GM21447 (cell line): ENCODE measurements around the gene LTBR.

ENCODE experiments used
- ATAC-seq: cut with Tn5 transposase; IDR thresholded peaks from one replicate; pipeline ENCODE4 v1.9.1; 2021; ENCODE audit not compliant: unreplicated experiment

LTBR gene

GRCh38 chr12:6367969-6368892, 15.7 kb upstream of the LTBR start:
- ATAC-seq: no peak

GRCh38 chr12:6368906-6369525, 14.9 kb upstream of the LTBR start:
- ATAC-seq: no peak

GRCh38 chr12:6369916-6370575, 13.9 kb upstream of the LTBR start:
- ATAC-seq: no peak

- no peak for ATAC-seq
Measured at GRCh38 chr12:6370576-6370935, 13.4 kb upstream of the LTBR start.

- no peak for ATAC-seq
Measured at GRCh38 chr12:6370994-6371754, 12.8 kb upstream of the LTBR start.

GRCh38 chr12:6372403-6373003, 11.5 kb upstream of the LTBR start:
- ATAC-seq: no peak

- ATAC-seq: no peak
Measured at GRCh38 chr12:6373022-6373787, 10.8 kb upstream of the LTBR start.

- no peak for ATAC-seq
Measured at GRCh38 chr12:6374028-6374785, 9.8 kb upstream of the LTBR start.

GRCh38 chr12:6374786-6375160, 9.2 kb upstream of the LTBR start:
- ATAC-seq: no peak

- ATAC-seq: no peak
Measured at GRCh38 chr12:6375269-6376078, 8.5 kb upstream of the LTBR start, which contains the start of gene SCNN1A. TSS of gene SCNN1A (minus strand) at chr12:6375563. CDS start at chr12:6374783, 780 bp downstream.

- no peak for ATAC-seq
Measured at GRCh38 chr12:6376079-6376869, 7.7 kb upstream of the LTBR start.

- no peak for ATAC-seq
Measured at GRCh38 chr12:6376870-6377666, 6.9 kb upstream of the LTBR start.

- ATAC-seq: no peak
Measured at GRCh38 chr12:6377667-6377994, 6.3 kb upstream of the LTBR start.

- no peak for ATAC-seq
Measured at GRCh38 chr12:6378709-6379472, 5.1 kb upstream of the LTBR start.

- no peak for ATAC-seq
Measured at GRCh38 chr12:6380141-6381121, 3.5 kb upstream of the LTBR start.
